ENCODE measurements around the gene HOXC12. TPM values are rescaled to one million over a fixed set of nuclear protein-coding genes. Genes with fewer than 3 reads are reported as not detected.

HOXC12 gene
- total RNA-seq, 1 donor from 2014 or later = not detected

DNA sequence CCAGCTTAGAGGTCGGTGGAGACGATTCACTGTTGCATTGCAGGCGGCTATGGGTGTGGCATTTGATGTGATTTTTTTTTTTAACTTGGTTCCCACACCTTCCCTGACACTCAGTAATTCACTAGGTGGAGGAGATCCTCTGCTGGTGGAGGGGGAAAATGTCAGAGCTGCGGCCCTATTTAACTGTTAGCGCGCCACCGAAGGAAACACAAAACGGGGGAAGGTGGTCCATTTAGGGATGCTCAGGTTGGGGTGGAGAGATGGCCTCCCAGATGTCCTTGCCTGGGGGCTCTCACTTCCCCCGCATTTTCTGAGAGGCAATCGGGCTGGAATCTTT is 4.3 kb upstream of the HOXC12 start:
- no peaks in the 10 kb centered on the region for H3K4me1 Mint-ChIP-seq
- no peak overlapping the region for H3K4me3 Mint-ChIP-seq
- no peaks in the 10 kb centered on the region for H3K9me3 Mint-ChIP-seq
- H3K27me3 Mint-ChIP-seq (ENCODE audit: low read depth) = peaks cover 99% of the 10 kb centered on the region
- no peak overlapping the region for H3K27ac Mint-ChIP-seq (ENCODE audit: unreplicated experiment)
- no peak for DNase-seq (ENCODE audit: low read depth, low spot score)
- TF ChIP-seq, protein P1, sequence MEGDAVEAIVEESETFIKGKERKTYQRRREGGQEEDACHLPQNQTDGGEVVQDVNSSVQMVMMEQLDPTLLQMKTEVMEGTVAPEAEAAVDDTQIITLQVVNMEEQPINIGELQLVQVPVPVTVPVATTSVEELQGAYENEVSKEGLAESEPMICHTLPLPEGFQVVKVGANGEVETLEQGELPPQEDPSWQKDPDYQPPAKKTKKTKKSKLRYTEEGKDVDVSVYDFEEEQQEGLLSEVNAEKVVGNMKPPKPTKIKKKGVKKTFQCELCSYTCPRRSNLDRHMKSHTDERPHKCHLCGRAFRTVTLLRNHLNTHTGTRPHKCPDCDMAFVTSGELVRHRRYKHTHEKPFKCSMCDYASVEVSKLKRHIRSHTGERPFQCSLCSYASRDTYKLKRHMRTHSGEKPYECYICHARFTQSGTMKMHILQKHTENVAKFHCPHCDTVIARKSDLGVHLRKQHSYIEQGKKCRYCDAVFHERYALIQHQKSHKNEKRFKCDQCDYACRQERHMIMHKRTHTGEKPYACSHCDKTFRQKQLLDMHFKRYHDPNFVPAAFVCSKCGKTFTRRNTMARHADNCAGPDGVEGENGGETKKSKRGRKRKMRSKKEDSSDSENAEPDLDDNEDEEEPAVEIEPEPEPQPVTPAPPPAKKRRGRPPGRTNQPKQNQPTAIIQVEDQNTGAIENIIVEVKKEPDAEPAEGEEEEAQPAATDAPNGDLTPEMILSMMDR (conservative IDR thresholded peaks at IDR 0.05) = no peak
- peaks cover 4% of the 10 kb centered on the region for H3K36me3 Mint-ChIP-seq (ENCODE audit: low read depth)

DNA sequence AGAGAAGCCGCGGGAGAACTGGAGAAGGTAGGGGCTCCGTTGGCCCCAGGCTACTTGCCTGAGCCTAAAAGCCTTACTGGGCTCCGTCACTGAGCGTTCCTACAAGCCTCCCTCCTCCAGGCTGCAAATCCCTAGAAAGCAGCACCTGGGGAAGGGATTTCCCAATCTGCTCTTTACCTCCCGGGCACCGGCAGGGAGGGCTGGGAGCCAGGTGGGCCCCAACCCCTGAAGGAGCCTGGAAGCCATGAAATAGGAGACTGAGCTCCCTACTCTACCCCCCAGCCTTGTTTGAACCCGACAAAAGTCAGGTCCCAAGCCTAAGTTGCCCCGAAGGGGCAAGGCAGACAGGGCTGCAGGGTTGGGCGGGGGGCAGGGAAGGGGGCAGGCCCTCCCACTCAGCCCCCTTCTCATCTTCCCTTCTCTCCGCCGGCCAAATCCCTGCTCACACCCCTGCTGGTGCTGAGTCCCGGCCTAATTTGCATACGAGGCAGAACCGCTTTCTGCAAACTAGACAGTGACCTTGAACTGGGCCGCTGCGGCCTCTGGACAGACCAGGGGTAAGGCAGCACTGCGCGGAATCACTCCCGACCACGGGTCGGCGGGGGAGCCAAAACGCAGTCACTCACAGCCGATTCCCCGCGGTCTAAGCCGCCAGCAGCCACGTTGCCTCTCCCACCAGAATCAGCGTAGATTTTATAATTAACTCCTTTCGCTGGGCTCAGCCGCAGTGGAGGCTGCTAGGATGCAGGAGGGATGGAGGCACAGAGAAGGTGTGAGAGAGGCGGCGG is 3.7 kb upstream of the HOXC12 start:
- Mint-ChIP-seq H3K4me3 (no peak overlapping the region), H3K27me3 (ENCODE audit: low read depth) (peaks cover 99% of the 10 kb centered on the region), H3K27ac (ENCODE audit: unreplicated experiment) (no peak overlapping the region), H3K36me3 (ENCODE audit: low read depth) (peaks cover 4% of the 10 kb centered on the region), H3K9me3 (no peaks in the 10 kb centered on the region), H3K4me1 (no peaks in the 10 kb centered on the region)
- TF ChIP-seq, protein P1 (conservative IDR thresholded peaks at IDR 0.05) = no peak
- DNase-seq (ENCODE audit: low read depth, low spot score) = no peak

DNA sequence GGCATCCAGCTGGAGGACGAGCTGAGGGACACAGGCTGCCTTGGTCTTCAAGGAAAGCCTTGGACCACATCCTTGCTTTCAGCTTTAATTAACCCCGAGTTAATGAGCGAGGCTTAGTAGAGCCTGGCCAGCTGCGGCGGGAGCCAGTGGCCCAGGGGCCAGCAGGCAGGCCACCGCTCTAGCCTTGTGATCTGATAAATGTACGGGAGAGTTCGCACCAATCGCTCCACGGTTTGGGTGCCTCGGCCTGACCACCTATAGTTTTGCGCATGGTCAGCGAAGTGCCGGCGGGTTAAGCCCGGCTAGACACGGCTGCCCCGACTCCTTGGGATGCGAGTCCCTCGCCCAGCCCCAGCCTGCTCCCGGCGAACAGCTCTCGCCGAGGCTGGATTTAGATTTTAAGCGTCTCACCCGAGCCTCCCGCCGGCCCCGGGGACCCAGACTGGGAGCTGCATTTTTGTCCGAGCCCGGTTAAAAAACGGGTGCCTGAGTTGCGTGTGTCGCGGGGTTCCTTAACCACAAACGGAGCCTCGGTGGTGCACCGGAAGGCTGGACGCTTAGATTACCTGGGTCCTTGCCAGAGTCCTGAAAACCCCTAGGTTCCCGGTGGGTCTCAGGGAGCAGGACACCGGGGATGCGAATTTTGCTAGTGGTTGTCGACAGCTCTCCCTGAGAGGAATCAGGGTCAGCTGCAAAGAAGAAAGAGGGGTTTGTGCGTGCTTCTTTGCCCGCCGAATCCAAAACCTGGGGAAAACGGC is 2.9 kb upstream of the HOXC12 start:
- Mint-ChIP-seq H3K9me3 (no peaks in the 10 kb centered on the region), H3K4me3 (no peak overlapping the region), H3K4me1 (no peaks in the 10 kb centered on the region), H3K27ac (ENCODE audit: unreplicated experiment) (no peak overlapping the region), H3K36me3 (ENCODE audit: low read depth) (peaks cover 4% of the 10 kb centered on the region), H3K27me3 (ENCODE audit: low read depth) (peaks cover 99% of the 10 kb centered on the region)
- TF ChIP-seq, protein P1 (conservative IDR thresholded peaks at IDR 0.05) = no peak
- no peak for DNase-seq (ENCODE audit: low read depth, low spot score)

DNA sequence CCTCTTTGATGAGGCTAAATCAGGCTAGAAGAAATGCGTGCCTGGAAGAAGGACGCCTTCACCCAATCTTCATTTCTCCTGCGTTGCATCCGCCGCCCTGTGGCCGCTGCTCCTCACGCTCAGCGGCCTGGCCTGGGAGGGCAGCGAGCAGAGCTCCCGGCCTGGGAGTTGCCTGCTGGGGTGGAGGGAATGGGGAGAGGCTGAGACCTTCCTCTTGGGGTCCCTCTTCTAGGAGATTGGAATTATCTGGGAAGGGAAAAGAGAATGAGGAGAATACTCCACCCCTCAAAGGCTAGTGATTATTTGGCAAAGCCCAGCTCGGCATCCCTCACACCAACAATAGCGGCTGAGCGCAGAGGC is 2.4 kb upstream of the HOXC12 start:
- TF ChIP-seq, protein P1 (conservative IDR thresholded peaks at IDR 0.05) = no peak
- no peak for DNase-seq (ENCODE audit: low read depth, low spot score)
- H3K36me3 Mint-ChIP-seq (ENCODE audit: low read depth) = peaks cover 4% of the 10 kb centered on the region
- no peaks in the 10 kb centered on the region for H3K9me3 Mint-ChIP-seq
- H3K4me1 Mint-ChIP-seq = no peaks in the 10 kb centered on the region
- H3K27ac Mint-ChIP-seq (ENCODE audit: unreplicated experiment) = no peak overlapping the region
- H3K4me3 Mint-ChIP-seq = no peak overlapping the region
- peaks cover 99% of the 10 kb centered on the region for H3K27me3 Mint-ChIP-seq (ENCODE audit: low read depth)

DNA sequence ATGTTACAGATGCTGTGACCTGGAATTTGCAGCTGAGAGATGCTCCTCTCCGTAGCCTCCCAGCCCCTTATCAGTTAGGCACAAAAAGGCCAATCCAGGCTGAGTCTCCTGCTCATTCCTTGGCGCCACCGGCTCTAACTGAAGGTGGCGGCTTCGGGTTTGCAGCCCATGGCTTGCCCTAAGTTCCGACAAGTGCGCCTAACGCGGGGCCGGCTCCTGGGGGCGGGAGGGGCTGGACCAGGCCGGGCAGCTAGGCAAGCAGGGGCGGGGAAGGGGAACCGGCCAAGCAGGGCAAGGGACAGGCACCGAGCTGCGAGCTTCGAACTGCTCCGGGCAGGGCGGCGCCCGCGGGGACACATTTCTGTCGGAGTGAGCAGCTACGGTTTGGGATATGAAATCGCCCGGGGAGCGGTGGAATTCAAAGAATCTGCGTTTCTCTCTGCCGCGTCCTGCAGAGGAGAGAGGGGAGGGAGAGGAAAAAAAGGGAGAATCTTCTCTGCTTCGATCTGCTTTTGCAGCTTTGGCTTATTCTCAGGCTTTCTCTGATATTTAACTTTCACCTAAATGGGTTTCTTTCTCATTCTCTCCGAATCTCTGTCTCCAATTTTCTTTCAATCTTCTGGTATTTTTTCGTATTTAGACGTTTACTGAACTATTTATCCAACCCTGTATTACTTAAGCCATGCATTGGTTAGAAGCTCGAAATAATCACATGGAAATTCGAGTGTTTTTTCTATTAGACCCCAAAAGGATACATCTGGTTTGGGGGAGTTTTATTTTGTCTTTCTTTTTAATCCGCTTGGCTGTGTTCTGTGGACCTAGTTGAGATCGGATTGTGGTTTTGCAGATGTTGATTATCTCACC is 1.6 kb upstream of the HOXC12 start:
- H3K4me1 Mint-ChIP-seq = no peaks in the 10 kb centered on the region
- no peak for DNase-seq (ENCODE audit: low read depth, low spot score)
- H3K27me3 Mint-ChIP-seq (ENCODE audit: low read depth) = peaks cover 99% of the 10 kb centered on the region
- TF ChIP-seq, protein P1 (conservative IDR thresholded peaks at IDR 0.05) = no peak
- no peaks in the 10 kb centered on the region for H3K9me3 Mint-ChIP-seq
- no peak overlapping the region for H3K4me3 Mint-ChIP-seq
- H3K27ac Mint-ChIP-seq (ENCODE audit: unreplicated experiment) = no peak overlapping the region
- H3K36me3 Mint-ChIP-seq (ENCODE audit: low read depth) = peaks cover 4% of the 10 kb centered on the region
